COR-L47 (cell line): ENCODE data around the gene SPP2.

Source experiments
- DNase-seq: peaks from one replicate; lab custom pipeline; 2025; lab: John Stamatoyannopoulos, UW

Gene SPP2

GRCh38 chr2:234092344-234092743 lies 41.8 kb downstream of the SPP2 start:
- no peak for DNase-seq

DNA sequence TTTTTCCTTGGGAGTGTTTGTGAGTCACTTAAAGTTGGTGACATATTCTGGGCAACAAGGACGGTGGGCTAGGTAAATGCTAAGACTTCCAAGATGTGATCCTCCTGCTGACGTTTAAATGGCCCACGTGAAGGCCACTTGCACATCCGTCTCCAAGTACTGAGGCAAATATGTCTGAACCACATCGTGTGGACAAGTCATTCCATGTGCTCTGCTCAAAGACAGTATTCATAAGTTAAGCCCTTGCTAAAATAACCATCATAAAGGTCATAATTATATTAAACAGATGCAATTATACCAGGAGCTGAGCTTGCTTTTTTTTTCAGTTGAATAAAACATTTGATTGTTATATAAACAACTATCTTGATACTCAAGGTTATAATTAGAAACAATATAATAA lies 44.8 kb downstream of the SPP2 start:
- DNase-seq = peak; percentile 5

DNA sequence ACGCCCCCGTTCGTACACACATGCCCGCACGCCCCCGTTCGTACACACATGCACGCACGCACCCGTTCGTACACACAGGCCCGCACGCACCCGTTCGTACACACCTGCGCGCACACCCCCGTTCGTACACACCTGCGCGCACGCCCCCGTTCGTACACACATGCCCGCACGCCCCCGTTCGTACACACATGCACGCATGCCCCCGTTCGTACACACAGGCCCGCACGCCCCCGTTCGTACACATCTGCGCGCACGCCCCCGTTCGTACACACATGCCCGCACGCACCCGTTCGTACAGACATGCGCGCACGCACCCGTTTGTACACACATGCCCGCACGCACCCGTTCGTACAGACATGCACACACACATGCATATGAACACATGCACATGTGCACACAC lies 45.7 kb downstream of the SPP2 start:
- no peak for DNase-seq

- no peak for DNase-seq
Observed at GRCh38 chr2:234098681-234099080, 48.2 kb downstream of the SPP2 start.

GRCh38 chr2:234099266-234099665 lies 48.8 kb downstream of the SPP2 start:
- DNase-seq = no peak

- DNase-seq = no peak
Observed at GRCh38 chr2:234100686-234101085, 50.2 kb downstream of the SPP2 start.

DNA sequence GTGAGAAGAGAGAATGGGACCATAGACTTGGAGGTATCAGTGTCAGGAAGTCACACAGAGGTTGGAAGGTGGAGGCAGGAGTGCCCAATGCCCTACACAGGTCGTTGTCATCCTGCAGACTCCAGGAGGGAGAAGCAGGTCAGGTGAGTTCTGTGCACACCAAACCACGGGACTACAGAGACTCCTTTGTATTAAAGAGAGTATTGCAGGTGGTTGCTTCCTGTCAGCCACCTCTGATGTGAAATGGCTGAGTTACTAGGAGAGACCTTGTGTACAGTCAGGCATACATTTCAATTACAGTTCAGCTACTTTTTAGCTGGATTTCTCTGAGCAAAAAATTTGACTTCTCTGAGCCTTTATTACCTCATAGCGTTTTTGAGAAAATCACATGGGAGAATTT lies 51.6 kb downstream of the SPP2 start:
- no peak for DNase-seq

DNA sequence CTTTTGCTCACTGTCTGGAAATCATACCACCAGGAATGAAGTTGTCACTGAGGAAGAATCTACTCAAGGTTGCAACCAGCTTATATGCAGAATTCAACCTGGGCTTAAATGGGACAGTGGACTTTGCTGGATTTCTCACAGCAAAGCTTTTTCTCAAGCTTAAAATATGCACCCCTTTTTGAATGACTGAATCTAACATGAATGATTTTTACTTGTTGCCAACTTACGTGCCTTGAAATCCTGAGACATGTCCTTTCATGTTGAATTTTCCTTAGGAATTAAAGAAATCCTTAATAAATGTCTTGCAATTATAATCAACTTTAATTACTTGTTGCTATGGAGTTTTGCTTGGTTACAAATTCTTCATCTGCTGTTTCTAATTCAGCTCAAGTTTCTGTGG lies 57.4 kb downstream of the SPP2 start:
- no peak for DNase-seq

GRCh38 chr2:234109321-234109720 lies 58.8 kb downstream of the SPP2 start:
- no peak for DNase-seq

DNA sequence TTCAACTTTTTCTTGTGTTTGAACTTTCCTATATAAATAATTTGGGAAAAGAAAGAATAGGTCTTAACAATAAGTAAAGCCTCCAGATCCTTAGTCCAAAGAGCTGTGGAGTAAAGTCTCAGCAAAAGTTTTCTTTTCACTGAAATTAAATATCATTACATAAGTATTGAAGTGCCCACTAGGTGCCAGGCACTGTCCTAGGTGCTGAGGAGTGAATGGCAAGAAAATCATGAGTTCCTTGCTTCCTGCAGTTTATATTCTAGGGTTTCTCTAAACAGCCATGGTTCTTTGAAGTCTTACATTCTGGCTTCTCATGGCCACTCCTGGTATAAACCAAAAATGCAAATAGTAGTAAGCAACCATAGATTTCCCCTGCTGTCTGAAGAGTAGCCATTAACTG lies 59.7 kb downstream of the SPP2 start:
- DNase-seq = no peak

GRCh38 chr2:234111523-234111922 lies 61.0 kb downstream of the SPP2 start:
- no peak for DNase-seq

DNA sequence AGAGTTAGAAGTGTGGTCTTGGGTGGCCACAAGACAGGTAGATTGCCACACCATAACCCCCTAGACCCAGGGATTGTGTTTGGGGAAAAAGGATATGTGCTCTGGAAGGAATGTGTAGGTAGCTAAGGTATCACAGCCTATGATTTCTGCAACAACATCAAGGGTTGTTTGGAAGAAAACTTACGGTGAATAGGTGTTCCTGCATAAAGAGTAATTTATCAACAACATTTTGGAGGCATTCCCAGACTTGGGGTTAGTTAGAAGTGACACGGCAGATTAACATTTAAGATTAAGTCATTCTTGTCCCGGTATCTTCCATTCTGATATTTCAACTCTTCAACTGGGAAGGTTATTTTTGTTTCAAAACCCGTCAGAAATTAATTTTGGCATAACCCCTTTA lies 65.5 kb downstream of the SPP2 start:
- DNase-seq = no peak

DNA sequence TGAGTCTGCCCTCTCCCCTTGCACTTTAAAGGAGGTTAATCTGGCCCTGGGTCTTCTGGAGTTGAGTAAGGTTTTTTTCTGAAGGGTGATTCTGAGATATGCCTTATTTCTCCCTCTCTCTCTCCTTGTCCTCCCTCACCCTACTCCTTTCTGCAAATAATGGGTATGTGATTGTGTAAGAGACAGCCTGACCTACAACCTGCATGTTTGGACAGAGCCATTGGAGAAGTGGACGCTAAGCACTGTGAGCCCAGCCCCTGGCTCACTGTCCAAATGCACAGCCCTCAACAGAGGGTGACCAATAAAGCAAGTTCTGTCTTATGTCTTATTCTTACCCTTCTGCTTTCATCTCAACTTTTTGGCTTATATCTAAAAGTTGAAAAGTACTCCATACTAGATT lies 71.5 kb downstream of the SPP2 start:
- no peak for DNase-seq

- DNase-seq = no peak
Observed at GRCh38 chr2:234125451-234126145, 75.1 kb downstream of the SPP2 start.

DNA sequence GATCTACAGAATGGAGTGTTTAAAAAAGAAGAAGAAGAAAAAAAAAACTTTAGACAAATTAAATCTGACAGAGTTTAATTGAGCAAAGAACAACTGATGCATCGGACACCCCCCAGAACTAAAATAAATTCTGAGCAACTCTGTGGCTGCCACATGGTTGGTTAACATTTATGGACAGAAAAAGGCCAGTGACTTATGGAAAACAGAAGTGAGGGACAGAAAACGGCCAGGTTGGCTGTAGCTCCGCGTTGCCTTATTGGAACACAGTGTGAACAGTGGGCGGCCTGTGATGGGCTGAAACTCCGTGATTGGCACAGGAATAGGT lies 75.6 kb downstream of the SPP2 start:
- DNase-seq = no peak
